Loucy (cell line): ENCODE data around the gene NEK3.

Experiments
- H2AFZ ChIP-seq: fragments of 200-600 bp; sonication (generic); 2 replicates; pipeline ENCODE4 v1.6.0; 2016; ENCODE audit warnings: antibody characterized with exemption, mild to moderate bottlenecking, low read length, moderate library complexity
- H3F3A ChIP-seq: fragments of 200-600 bp; 2 replicates; pipeline ENCODE4 v1.6.0; 2016; ENCODE audit warnings: antibody characterized with exemption, low read depth, mild to moderate bottlenecking
- H3K27me3 ChIP-seq: fragments of 200-600 bp; sonication (generic); 2 replicates; pipeline ENCODE4 v1.6.1; 2014; ENCODE audit warnings: low read length, mild to moderate bottlenecking; ENCODE audit not compliant: insufficient read depth, poor library complexity, severe bottlenecking
- H3K36me3 ChIP-seq: fragments of 200-600 bp; sonication (generic); 2 replicates; pipeline ENCODE4 v1.6.1; 2016; ENCODE audit warnings: low read length; ENCODE audit not compliant: insufficient read depth
- H3K4me1 ChIP-seq: fragments of 200-600 bp; sonication (generic); 2 replicates; pipeline ENCODE4 v1.5.1; 2014; ENCODE audit warnings: low read length, mild to moderate bottlenecking; ENCODE audit not compliant: insufficient read depth, poor library complexity, severe bottlenecking
- H3K4me2 ChIP-seq: fragments of 200-600 bp; sonication (generic); 2 replicates; pipeline ENCODE4 v1.6.0; 2014; ENCODE audit warnings: antibody characterized with exemption, low read length, low read depth, mild to moderate bottlenecking; ENCODE audit not compliant: poor library complexity, severe bottlenecking
- H3K4me3 ChIP-seq: fragments of 200-600 bp; sonication (generic); 2 replicates; pipeline ENCODE4 v1.5.1; 2014; ENCODE audit warnings: low read length, mild to moderate bottlenecking, mixed read lengths; ENCODE audit not compliant: poor library complexity, severe bottlenecking
- H3K79me2 ChIP-seq: fragments of 200-600 bp; sonication (generic); 2 replicates; pipeline ENCODE4 v1.6.1; 2014; ENCODE audit warnings: low read length; ENCODE audit not compliant: insufficient read depth
- H3K9ac ChIP-seq: fragments of 200-600 bp; sonication (generic); 2 replicates; pipeline ENCODE4 v1.6.0; 2014; ENCODE audit warnings: mild to moderate bottlenecking, low read depth, low read length, moderate library complexity; ENCODE audit not compliant: poor library complexity, severe bottlenecking
- H3K9me2 ChIP-seq: fragments of 200-600 bp; sonication (generic); replicated peaks from 2 replicates; pipeline ENCODE4 v1.6.1; 2016; ENCODE audit warnings: low read depth, low read length, mixed read lengths
- H3K9me3 ChIP-seq: fragments of 200-600 bp; sonication (generic); 2 replicates; pipeline ENCODE4 v1.6.1; 2014; ENCODE audit warnings: mild to moderate bottlenecking, antibody characterized with exemption, low read length, low read depth; ENCODE audit not compliant: insufficient read depth
- H4K20me1 ChIP-seq: fragments of 200-600 bp; sonication (generic); 2 replicates; pipeline ENCODE4 v1.6.0; 2014; ENCODE audit warnings: antibody characterized with exemption, low read length, mild to moderate bottlenecking; ENCODE audit not compliant: insufficient read depth, poor library complexity, severe bottlenecking
- CTCF ChIP-seq: fragments of 200-600 bp; sonication (generic); conservative IDR thresholded peaks from 2 replicates; pipeline ENCODE4 v1.5.1; 2014; ENCODE audit warnings: mild to moderate bottlenecking, antibody characterized with exemption, low read length
- EZH2phosphoT487 ChIP-seq: fragments of 200-600 bp; IDR thresholded peaks from 2 replicates; pipeline ENCODE4 v1.6.1; 2018; ENCODE audit warnings: antibody characterized with exemption, mild to moderate bottlenecking, moderate library complexity, borderline replicate concordance

Gene NEK3

GRCh38 chr13:52125547-52125946 lies 33.9 kb downstream of the NEK3 start:
- no peaks in the 10 kb centered on the region for H3F3A ChIP-seq
- no peaks in the 10 kb centered on the region for H3K9me3 ChIP-seq
- H3K27me3 ChIP-seq: no peaks in the 10 kb centered on the region
- H3K4me2 ChIP-seq: no peak overlapping the region
- H2AFZ ChIP-seq: no peak overlapping the region
- H4K20me1 ChIP-seq: no peaks in the 10 kb centered on the region
- H3K9ac ChIP-seq: no peak overlapping the region
- no peaks in the 10 kb centered on the region for H3K9me2 ChIP-seq
- TF ChIP-seq EZH2phosphoT487: no peak
- no peak for TF ChIP-seq CTCF
- H3K4me3 ChIP-seq: no peak overlapping the region
- no peaks in the 10 kb centered on the region for H3K79me2 ChIP-seq
- no peaks in the 10 kb centered on the region for H3K36me3 ChIP-seq
- H3K4me1 ChIP-seq: peaks cover 8% of the 10 kb centered on the region

GRCh38 chr13:52118595-52118994 lies 40.8 kb downstream of the NEK3 start:
- Histone ChIP-seq H3K4me1 (no peaks in the 10 kb centered on the region), H2AFZ (no peak overlapping the region), H3K4me3 (no peak overlapping the region), H3K9me3 (no peaks in the 10 kb centered on the region), H3K9me2 (no peaks in the 10 kb centered on the region), H3K27me3 (no peaks in the 10 kb centered on the region), H3F3A (no peaks in the 10 kb centered on the region), H4K20me1 (no peaks in the 10 kb centered on the region), H3K36me3 (no peaks in the 10 kb centered on the region), H3K79me2 (no peaks in the 10 kb centered on the region), H3K9ac (no peak overlapping the region), H3K4me2 (no peak overlapping the region)
- TF ChIP-seq EZH2phosphoT487 (no peak), CTCF (no peak)

- Histone ChIP-seq H3K9me2 (no peaks in the 10 kb centered on the region), H3K4me3 (no peak overlapping the region), H3K4me2 (no peak overlapping the region), H3K36me3 (no peaks in the 10 kb centered on the region), H3K9ac (no peak overlapping the region), H3K27me3 (no peaks in the 10 kb centered on the region), H3K9me3 (no peaks in the 10 kb centered on the region), H2AFZ (no peak overlapping the region), H3K4me1 (no peaks in the 10 kb centered on the region), H4K20me1 (no peaks in the 10 kb centered on the region), H3K79me2 (no peaks in the 10 kb centered on the region), H3F3A (no peaks in the 10 kb centered on the region)
- TF ChIP-seq EZH2phosphoT487 (no peak), CTCF (no peak)
Measured at GRCh38 chr13:52118095-52118494, 41.3 kb downstream of the NEK3 start.
